AG04450 (cell line): ENCODE measurements around the gene SEMA3C. TPM values are rescaled to one million over a fixed set of nuclear protein-coding genes. Genes with fewer than 3 reads are reported as not detected.

Source experiments
- CTCF ChIA-PET: fragments of 300-600, 350-600 bp; formaldehyde crosslinking; extraction: SDS; loops from one replicate; lab custom pipeline; 2022; ENCODE audit warnings: antibody characterized with exemption, inconsistent platforms; lab: Charles Lee
- POLR2A ChIA-PET: fragments of 350-600 bp; formaldehyde crosslinking; extraction: SDS; loops from one replicate; lab custom pipeline; 2021; ENCODE audit warnings: antibody characterized with exemption, inconsistent platforms; lab: Yijun Ruan, JAX
- DNase-seq: peaks from one replicate; pipeline ENCODE4 v3.0.0-alpha.2; 2011; ENCODE audit warnings: low read depth, low spot score
- H3K27ac ChIP-seq: one replicate; pipeline ENCODE4 v1.5.1; 2012; ENCODE audit warnings: low read depth, low read length, control low read depth
- H3K27me3 ChIP-seq: one replicate; pipeline ENCODE4 v1.6.0; 2012; ENCODE audit warnings: low read length; ENCODE audit not compliant: control insufficient read depth, insufficient read depth
- H3K4me3 ChIP-seq: 2 replicates; pipeline ENCODE4 v1.5.1; 2011; ENCODE audit warnings: mild to moderate bottlenecking, low read depth, low read length, control low read depth
- H3K9me3 ChIP-seq: 2 replicates; pipeline ENCODE4 v1.5.1; 2012; ENCODE audit warnings: low read length; ENCODE audit not compliant: control insufficient read depth, insufficient read depth
- polyA plus RNA-seq: library from polyadenylated mRNA; depleted of rRNA; stranded (reverse); fragments of >200 nt; gene quantifications from 2 replicates; pipeline ENCODE4 v1.2.3, GENCODE V29; 2011
- TF ChIP-seq, protein P1 (sequence below): IDR thresholded peaks from 2 replicates; pipeline ENCODE4 v1.5.1; 2011; ENCODE audit warnings: low read depth, low read length, control low read depth, inconsistent platforms

The SEMA3C gene
- polyA plus RNA-seq, 1 experiment, result 39.9 TPM

DNA sequence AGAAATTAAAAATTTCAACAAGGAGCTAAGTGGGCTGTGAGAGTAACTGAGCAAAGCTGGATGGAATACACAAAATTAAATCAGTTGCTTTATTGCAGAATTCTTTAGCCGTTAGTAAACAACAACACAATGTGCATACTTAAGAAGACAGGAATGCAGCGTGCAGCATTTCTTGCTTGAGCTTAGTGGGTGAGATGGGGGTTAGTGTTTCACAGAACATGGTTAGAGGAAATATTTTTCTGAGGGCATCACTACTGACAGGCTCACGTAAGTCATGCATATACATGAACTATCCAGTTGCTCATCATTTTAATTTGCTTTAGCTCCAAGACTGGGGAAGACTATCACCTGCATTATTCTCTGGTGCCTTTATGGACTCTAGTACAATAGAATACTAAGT lies 199.6 kb downstream of the SEMA3C start:
- POLR2A ChIA-PET, result no interaction called here

DNA sequence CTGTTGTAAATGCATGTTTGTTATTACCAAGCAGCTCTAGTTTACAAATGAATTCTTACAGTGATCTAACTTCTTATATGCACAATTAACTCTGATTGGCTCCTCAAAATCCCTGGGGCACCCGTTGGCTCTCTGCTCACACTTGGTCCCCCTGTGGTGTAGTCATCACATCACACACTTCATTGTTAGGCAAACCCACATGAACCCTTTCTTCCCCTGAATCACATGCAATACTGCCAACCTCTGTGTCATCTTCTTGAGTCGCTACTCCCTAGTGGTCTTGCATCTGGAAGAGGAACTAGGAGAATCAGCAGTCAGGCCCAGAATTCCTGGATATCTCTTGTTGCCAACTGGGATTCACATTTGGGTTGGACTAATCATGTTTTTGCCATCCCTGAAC lies 207.3 kb downstream of the SEMA3C start:
- no peak for DNase-seq
- TF ChIP-seq, protein P1, sequence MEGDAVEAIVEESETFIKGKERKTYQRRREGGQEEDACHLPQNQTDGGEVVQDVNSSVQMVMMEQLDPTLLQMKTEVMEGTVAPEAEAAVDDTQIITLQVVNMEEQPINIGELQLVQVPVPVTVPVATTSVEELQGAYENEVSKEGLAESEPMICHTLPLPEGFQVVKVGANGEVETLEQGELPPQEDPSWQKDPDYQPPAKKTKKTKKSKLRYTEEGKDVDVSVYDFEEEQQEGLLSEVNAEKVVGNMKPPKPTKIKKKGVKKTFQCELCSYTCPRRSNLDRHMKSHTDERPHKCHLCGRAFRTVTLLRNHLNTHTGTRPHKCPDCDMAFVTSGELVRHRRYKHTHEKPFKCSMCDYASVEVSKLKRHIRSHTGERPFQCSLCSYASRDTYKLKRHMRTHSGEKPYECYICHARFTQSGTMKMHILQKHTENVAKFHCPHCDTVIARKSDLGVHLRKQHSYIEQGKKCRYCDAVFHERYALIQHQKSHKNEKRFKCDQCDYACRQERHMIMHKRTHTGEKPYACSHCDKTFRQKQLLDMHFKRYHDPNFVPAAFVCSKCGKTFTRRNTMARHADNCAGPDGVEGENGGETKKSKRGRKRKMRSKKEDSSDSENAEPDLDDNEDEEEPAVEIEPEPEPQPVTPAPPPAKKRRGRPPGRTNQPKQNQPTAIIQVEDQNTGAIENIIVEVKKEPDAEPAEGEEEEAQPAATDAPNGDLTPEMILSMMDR, result no peak

More for the DNA sequence above, 199.6 kb downstream of the SEMA3C start:
- H3K27ac ChIP-seq, result no peak overlapping the region
- no peak for DNase-seq
- H3K9me3 ChIP-seq, result no peaks in the 10 kb centered on the region
- H3K27me3 ChIP-seq, result no peaks in the 10 kb centered on the region
- CTCF ChIA-PET, result no interaction called here
- TF ChIP-seq, protein P1, result no peak
- H3K4me3 ChIP-seq, result no peak overlapping the region

DNA sequence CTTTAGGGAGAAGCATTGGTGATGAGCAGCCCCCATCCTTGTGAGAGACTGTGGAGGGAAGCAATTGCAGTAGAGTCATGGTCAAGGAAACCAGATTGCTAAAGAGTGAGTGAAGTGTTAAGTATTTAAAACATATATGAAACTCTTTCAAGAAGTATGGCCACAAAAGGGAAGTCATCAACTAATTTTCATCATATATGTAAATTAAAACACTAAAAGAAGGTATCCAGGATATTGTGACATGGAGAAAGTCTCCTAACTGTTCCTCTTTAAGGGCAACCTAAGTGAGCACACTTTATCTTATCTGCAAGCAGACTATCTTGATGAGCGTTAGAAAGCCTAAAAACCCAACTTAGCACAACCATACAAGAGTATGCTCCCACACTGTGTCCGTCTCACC lies 210.7 kb downstream of the SEMA3C start:
- H3K27me3 ChIP-seq, result no peaks in the 10 kb centered on the region
- H3K27ac ChIP-seq, result no peak overlapping the region
- no peak for DNase-seq
- H3K4me3 ChIP-seq, result no peak overlapping the region
- TF ChIP-seq, protein P1, result no peak
- ChIA-PET CTCF (no interaction called here), POLR2A (no interaction called here)
- no peaks in the 10 kb centered on the region for H3K9me3 ChIP-seq

More for the DNA sequence above, 207.3 kb downstream of the SEMA3C start:
- no peaks in the 10 kb centered on the region for H3K9me3 ChIP-seq
- H3K27me3 ChIP-seq, result no peaks in the 10 kb centered on the region
- no peak overlapping the region for H3K27ac ChIP-seq
- CTCF ChIA-PET, result interaction anchor here (0.8 kb wide), 1 partner anchor 746 kb away, joined by 3 read pairs; no protein-coding TSS in a partner anchor
- no peak overlapping the region for H3K4me3 ChIP-seq
- POLR2A ChIA-PET, result no interaction called here

DNA sequence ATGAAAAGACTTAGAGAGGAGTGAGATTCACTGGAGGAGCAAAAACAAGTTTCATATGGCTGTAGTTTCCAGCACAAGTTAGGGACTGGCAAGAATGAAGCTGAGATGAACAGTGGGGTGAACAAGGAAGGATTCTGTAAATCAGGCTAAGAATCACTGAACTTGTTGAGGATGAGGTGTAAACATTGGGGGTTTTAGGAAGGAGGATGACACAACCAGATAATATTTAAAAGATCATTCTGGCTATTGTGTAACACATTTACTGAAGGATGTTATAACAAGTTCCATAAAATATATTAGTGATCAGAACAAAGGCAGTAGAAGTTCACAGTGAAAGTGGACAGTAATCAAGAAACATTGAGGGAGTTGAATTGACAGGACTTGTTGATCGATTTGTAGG lies 211.5 kb downstream of the SEMA3C start:
- ChIA-PET POLR2A (interaction anchor here (0.7 kb wide), 1 partner anchor 178 kb away, joined by 6 read pairs; no protein-coding TSS in a partner anchor), CTCF (no interaction called here)
- no peaks in the 10 kb centered on the region for H3K27me3 ChIP-seq
- H3K4me3 ChIP-seq, result no peak overlapping the region
- DNase-seq, result no peak
- H3K27ac ChIP-seq, result no peak overlapping the region
- TF ChIP-seq, protein P1, result no peak
- no peaks in the 10 kb centered on the region for H3K9me3 ChIP-seq

DNA sequence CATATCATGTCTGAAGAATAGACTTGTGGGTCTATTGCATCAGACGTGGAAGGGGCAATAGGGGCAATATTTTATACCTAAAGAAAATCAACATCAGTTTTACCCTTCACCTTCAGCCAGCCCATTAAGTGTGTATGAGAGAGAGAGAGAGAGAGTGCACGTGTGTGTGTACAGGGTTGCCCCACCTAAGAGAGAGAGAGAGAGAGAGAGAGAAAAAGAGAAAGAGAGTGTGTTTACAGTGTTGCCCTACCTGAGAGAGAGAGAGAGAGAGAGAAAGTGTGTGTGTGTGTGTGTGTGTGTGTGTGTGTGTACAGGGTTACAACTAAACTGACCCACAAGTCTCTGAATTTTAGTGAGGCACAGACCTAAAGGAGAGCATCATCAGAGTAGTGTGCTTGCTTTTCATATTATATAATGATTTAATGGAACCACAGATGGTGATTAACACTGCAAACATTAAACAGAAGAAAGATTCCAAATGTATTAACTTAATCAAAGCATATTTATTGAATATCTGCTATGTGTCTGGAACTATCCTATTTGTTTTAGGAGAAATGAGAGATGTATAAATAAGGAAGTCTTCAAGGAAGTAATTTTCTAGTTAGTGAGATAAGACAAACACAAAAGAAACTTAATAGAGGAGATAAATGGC lies 213.6 kb downstream of the SEMA3C start:
- TF ChIP-seq, protein P1, result no peak
- H3K27me3 ChIP-seq, result no peaks in the 10 kb centered on the region
- H3K4me3 ChIP-seq, result no peak overlapping the region
- POLR2A ChIA-PET, result no interaction called here
- CTCF ChIA-PET, result no interaction called here
- DNase-seq, result no peak
- H3K27ac ChIP-seq, result no peak overlapping the region
- no peaks in the 10 kb centered on the region for H3K9me3 ChIP-seq
